Mesenchymal stem cell (in vitro differentiated cells and primary cell): ENCODE results near the gene ABHD11.
A peak's percentile ranks its signal among the peaks of the same experiment; 100 is the strongest.

Experiments used
- DNase-seq: peaks from one replicate; pipeline ENCODE4 v3.0.0-alpha.2; 2013
- H2AFZ ChIP-seq: one replicate; pipeline ENCODE4 v1.6.1; 2013; ENCODE audit warnings: low read depth, mild to moderate bottlenecking, control low read depth, inconsistent platforms, low read length, moderate library complexity
- H2AK5ac ChIP-seq: 2 replicates; pipeline ENCODE4 v1.6.1; 2013; ENCODE audit warnings: low read length, moderate library complexity, mild to moderate bottlenecking, inconsistent platforms; ENCODE audit not compliant: severe bottlenecking
- H2BK120ac ChIP-seq: one replicate; pipeline ENCODE4 v1.6.1; 2013; ENCODE audit warnings: low read depth, mild to moderate bottlenecking, inconsistent platforms, low read length, moderate library complexity
- H2BK12ac ChIP-seq, 2 experiments: one replicate each; pipeline ENCODE4 v1.6.1; 2013; ENCODE audit warnings: inconsistent platforms in 2 of 2, low read length in 2 of 2, mild to moderate bottlenecking in 2 of 2, moderate library complexity in 2 of 2, control low read depth in 1 of 2
- H2BK15ac ChIP-seq: one replicate; pipeline ENCODE4 v1.6.1; 2013; ENCODE audit warnings: mild to moderate bottlenecking, low read depth, inconsistent platforms; ENCODE audit not compliant: poor library complexity, severe bottlenecking
- H2BK5ac ChIP-seq: 2 replicates; pipeline ENCODE4 v1.6.1; 2013; ENCODE audit warnings: low read depth, mild to moderate bottlenecking, low read length, control low read depth, inconsistent platforms; ENCODE audit not compliant: poor library complexity, severe bottlenecking
- H3K14ac ChIP-seq, 2 experiments: one replicate each; pipeline ENCODE4 v1.6.1; 2013; ENCODE audit warnings: inconsistent platforms in 2 of 2, low read length in 2 of 2, control low read depth in 1 of 2, mild to moderate bottlenecking in 1 of 2, moderate library complexity in 1 of 2
- H3K18ac ChIP-seq, 2 experiments: one replicate each; pipeline ENCODE4 v1.6.1; 2013; ENCODE audit warnings: inconsistent platforms in 2 of 2, low read length in 2 of 2, control low read depth in 1 of 2, low read depth in 1 of 2, mild to moderate bottlenecking in 1 of 2
- H3K23ac ChIP-seq, 2 experiments: one replicate each; pipeline ENCODE4 v1.6.1; 2013; ENCODE audit warnings: inconsistent platforms in 2 of 2, low read length in 2 of 2, mild to moderate bottlenecking in 2 of 2, moderate library complexity in 2 of 2, control low read depth in 1 of 2
- H3K27ac ChIP-seq: 2 replicates; pipeline ENCODE4 v1.5.1; 2013; ENCODE audit warnings: mild to moderate bottlenecking, moderate library complexity, low read length, control low read depth, inconsistent platforms; ENCODE audit not compliant: poor library complexity, severe bottlenecking
- H3K27me3 ChIP-seq, 2 experiments: 2 replicates each; pipeline versions ENCODE4 v1.6.1 to v1.7.0; 2013; ENCODE audit warnings: low read length in 2 of 2, mild to moderate bottlenecking in 2 of 2, moderate library complexity in 2 of 2, control low read depth in 1 of 2, inconsistent platforms in 1 of 2; ENCODE audit not compliant: control insufficient read depth in 1 of 2, insufficient read depth in 1 of 2
- H3K36me3 ChIP-seq, 2 experiments: 2 replicates each; pipeline versions ENCODE4 v1.6.1 to v1.7.0; 2013; ENCODE audit warnings: low read length in 2 of 2, control low read depth in 1 of 2, inconsistent platforms in 1 of 2, low read depth in 1 of 2, mild to moderate bottlenecking in 1 of 2; ENCODE audit not compliant: insufficient read depth in 2 of 2, control insufficient read depth in 1 of 2
- H3K4ac ChIP-seq, 2 experiments: one replicate each; pipeline ENCODE4 v1.6.1; 2013; ENCODE audit warnings: inconsistent platforms in 2 of 2, low read length in 2 of 2, mild to moderate bottlenecking in 2 of 2, moderate library complexity in 2 of 2, control low read depth in 1 of 2, low read depth in 1 of 2
- H3K4me1 ChIP-seq: 2 replicates; pipeline ENCODE4 v1.6.1; 2013; ENCODE audit warnings: low read depth, low read length, control low read depth; ENCODE audit not compliant: control insufficient read depth, insufficient read depth
- H3K4me2 ChIP-seq: 2 replicates; pipeline ENCODE4 v1.6.1; 2013; ENCODE audit warnings: low read length, mild to moderate bottlenecking, inconsistent platforms; ENCODE audit not compliant: poor library complexity, severe bottlenecking
- H3K4me3 ChIP-seq, 2 experiments: 2 replicates each; pipeline versions ENCODE4 v1.5.1 to v1.7.0; 2013; ENCODE audit warnings: low read length in 2 of 2, mild to moderate bottlenecking in 2 of 2, control low read depth in 1 of 2, low read depth in 1 of 2; ENCODE audit not compliant: insufficient read depth in 1 of 2
- H3K79me1 ChIP-seq: replicated peaks from 2 replicates; pipeline ENCODE4 v1.6.1; 2013; ENCODE audit warnings: mild to moderate bottlenecking, control low read depth, low read length, inconsistent platforms; ENCODE audit not compliant: poor library complexity, severe bottlenecking
- H3K9ac ChIP-seq: 2 replicates; pipeline ENCODE4 v1.7.0; 2013; ENCODE audit warnings: mild to moderate bottlenecking, low read length, moderate library complexity
- H3K9me3 ChIP-seq: 2 replicates; pipeline ENCODE4 v1.7.0; 2013; ENCODE audit warnings: mild to moderate bottlenecking, low read length; ENCODE audit not compliant: control insufficient read depth
- H4K8ac ChIP-seq: one replicate; pipeline ENCODE4 v1.6.1; 2013; ENCODE audit warnings: inconsistent platforms, mild to moderate bottlenecking, low read length, moderate library complexity
- H4K91ac ChIP-seq: one replicate; pipeline ENCODE4 v1.6.1; 2013; ENCODE audit warnings: mild to moderate bottlenecking, low read length, inconsistent platforms
- WGBS: methylation state at CpG from one replicate; pipeline ENCODE4 v1.1.7; 2013; ENCODE audit warnings: mixed read lengths; 5-methylcytosine and 5-hydroxymethylcytosine counted together

ABHD11 gene

GRCh38 chr7:73738220-73738611 is 386 bp downstream of the ABHD11 start:
- Histone ChIP-seq H2BK12ac (no peak overlapping the region), H3K4ac (peak overlapping the region in 1 of 2 experiments; percentile 42), H2BK5ac (no peak overlapping the region), H3K27ac (peak overlapping the region; percentile 74), H2BK120ac (peak overlapping the region; percentile 11), H3K4me2 (peak overlapping the region; percentile 94), H3K27me3 (no peaks in the 10 kb centered on the region), H2AK5ac (no peak overlapping the region), H3K9ac (peak overlapping the region; percentile 89), H4K8ac (peak overlapping the region; percentile 86), H3K4me3 (peak overlapping the region; percentile 80 to 92), H3K9me3 (no peaks in the 10 kb centered on the region), H2BK15ac (peak overlapping the region; percentile 57), H4K91ac (peak overlapping the region; percentile 85), H3K36me3 (peaks cover 20 to 26% of the 10 kb centered on the region in 2 experiments), H3K14ac (peak overlapping the region in 1 of 2 experiments; percentile 92), H3K79me1 (peaks cover 22% of the 10 kb centered on the region), H3K23ac (no peak overlapping the region), H3K4me1 (peaks cover 34% of the 10 kb centered on the region), H2AFZ (peak overlapping the region; percentile 90), H3K18ac (peak overlapping the region; percentile 71 to 83)
- DNase-seq, result peak; percentile 73
- under 1% methylated on average over 14 of the region's 24 CpGs for WGBS

GRCh38 chr7:73737491-73738219 is 947 bp downstream of the ABHD11 start:
- H2AK5ac ChIP-seq, result no peak overlapping the region
- H3K27me3 ChIP-seq, result no peaks in the 10 kb centered on the region
- H3K27ac ChIP-seq, result no peak overlapping the region
- no peak overlapping the region for H3K23ac ChIP-seq
- H3K4me1 ChIP-seq, result peaks cover 30% of the 10 kb centered on the region
- H3K4me3 ChIP-seq, result peak overlapping the region in 1 of 2 experiments; percentile 92
- no peak overlapping the region for H3K14ac ChIP-seq
- H3K79me1 ChIP-seq, result peaks cover 22% of the 10 kb centered on the region
- DNase-seq, result no peak
- H3K4ac ChIP-seq, result no peak overlapping the region
- no peaks in the 10 kb centered on the region for H3K9me3 ChIP-seq
- peak overlapping the region; percentile 57 for H2BK15ac ChIP-seq
- no peak overlapping the region for H2AFZ ChIP-seq
- H3K36me3 ChIP-seq, result peaks cover 20 to 26% of the 10 kb centered on the region in 2 experiments
- peak overlapping the region; percentile 89 for H3K9ac ChIP-seq
- H2BK12ac ChIP-seq, result peak overlapping the region in 1 of 2 experiments; percentile 63
- H2BK5ac ChIP-seq, result no peak overlapping the region
- H4K8ac ChIP-seq, result no peak overlapping the region
- H2BK120ac ChIP-seq, result no peak overlapping the region
- WGBS, result 84% methylated on average over 17 of the region's 17 CpGs
- H3K18ac ChIP-seq, result no peak overlapping the region
- peak overlapping the region; percentile 29 for H3K4me2 ChIP-seq
- peak overlapping the region; percentile 14 for H4K91ac ChIP-seq

GRCh38 chr7:73736885-73737284 is 1.7 kb downstream of the ABHD11 start:
- Histone ChIP-seq H3K14ac (no peak overlapping the region), H3K9me3 (no peaks in the 10 kb centered on the region), H2AK5ac (no peak overlapping the region), H3K4me1 (peaks cover 23% of the 10 kb centered on the region), H3K4me2 (no peak overlapping the region), H3K4ac (no peak overlapping the region), H3K27ac (no peak overlapping the region), H2BK15ac (no peak overlapping the region), H3K27me3 (no peaks in the 10 kb centered on the region), H2BK120ac (no peak overlapping the region), H3K18ac (no peak overlapping the region), H3K9ac (peak overlapping the region; percentile 89), H4K8ac (no peak overlapping the region), H3K4me3 (no peak overlapping the region), H3K36me3 (peaks cover 20 to 26% of the 10 kb centered on the region in 2 experiments), H2BK5ac (no peak overlapping the region), H2AFZ (no peak overlapping the region), H2BK12ac (no peak overlapping the region), H3K23ac (no peak overlapping the region), H3K79me1 (peaks cover 20% of the 10 kb centered on the region), H4K91ac (no peak overlapping the region)
- DNase-seq, result no peak
- WGBS, result 96% methylated on average over 14 of the region's 14 CpGs

- WGBS, result 97% methylated on average over 7 of the region's 8 CpGs
- Histone ChIP-seq H3K4ac (no peak overlapping the region), H3K23ac (no peak overlapping the region), H2BK12ac (no peak overlapping the region), H3K9me3 (no peaks in the 10 kb centered on the region), H2BK15ac (no peak overlapping the region), H4K91ac (no peak overlapping the region), H3K9ac (no peak overlapping the region), H4K8ac (no peak overlapping the region), H2AK5ac (no peak overlapping the region), H3K14ac (no peak overlapping the region), H2AFZ (no peak overlapping the region), H3K79me1 (peaks cover 17% of the 10 kb centered on the region), H3K36me3 (peaks cover 20 to 26% of the 10 kb centered on the region in 2 experiments), H3K27ac (no peak overlapping the region), H3K4me2 (no peak overlapping the region), H3K4me3 (no peak overlapping the region), H2BK5ac (no peak overlapping the region), H2BK120ac (no peak overlapping the region), H3K4me1 (peaks cover 18% of the 10 kb centered on the region), H3K18ac (no peak overlapping the region), H3K27me3 (no peaks in the 10 kb centered on the region)
- DNase-seq, result no peak
Measured at GRCh38 chr7:73735528-73735905, 3.1 kb downstream of the ABHD11 start.
